Measurements from ENCODE around the gene FLOT1. TPM values are rescaled to one million over a fixed set of nuclear protein-coding genes. Genes with fewer than 3 reads are reported as not detected.

Gene FLOT1
- total and polyA plus RNA-seq, 2 of the 13 experiments (the other 11 are each of a cell fraction or from before 2014, with no cell fraction given) = 82.3 to 130 TPM

- TF ChIP-seq ZNF124 (CRISPR knock-in tag; IDR thresholded peaks at IDR 0.05) (no peak; the same call in 1 of the 2 replicates), GATA4 (IDR thresholded peaks at IDR 0.05; ENCODE audit: borderline replicate concordance, low read depth) (peak; percentile 90; the same call in 1 of the 2 replicates), ZNF513 (CRISPR knock-in tag; conservative IDR thresholded peaks at IDR 0.05) (no peak), ZFP36L2 (CRISPR knock-in tag; IDR thresholded peaks at IDR 0.05) (no peak), ZNF768 (CRISPR knock-in tag; IDR thresholded peaks at IDR 0.05) (peak; percentile 57; the same call in 1 of the 2 replicates), ZSCAN29 (CRISPR knock-in tag; conservative IDR thresholded peaks at IDR 0.05) (peak; percentile 69; the same call in 1 of the 2 replicates), ZNF24 (IDR thresholded peaks at IDR 0.05) (no peak), GTF2F1 (IDR thresholded peaks at IDR 0.05; ENCODE audit: low read length) (peak; percentile 37; the same call in 1 of the 2 replicates), ISL2 (CRISPR knock-in tag; IDR thresholded peaks at IDR 0.05) (peak; percentile 90), ZNF552 (CRISPR knock-in tag; IDR thresholded peaks at IDR 0.05; ENCODE audit: borderline replicate concordance) (no peak), ZSCAN30 (CRISPR knock-in tag; IDR thresholded peaks at IDR 0.05) (peak; percentile 70; the same call in 1 of the 2 replicates), ZBTB8A (CRISPR knock-in tag; IDR thresholded peaks at IDR 0.05; ENCODE audit: borderline replicate concordance, low read depth) (0 out of 2 replicates have a peak, but pooled peaks have one; percentile 18), HNF4A (CRISPR knock-in tag; IDR thresholded peaks at IDR 0.05) (peak; percentile 91), ZNF143 (CRISPR knock-in tag; IDR thresholded peaks at IDR 0.05) (no peak), ZNF333 (CRISPR knock-in tag; IDR thresholded peaks at IDR 0.05; ENCODE audit: borderline replicate concordance) (no peak), NFIB (CRISPR knock-in tag; IDR thresholded peaks at IDR 0.05; ENCODE audit: borderline replicate concordance) (no peak), YEATS4 (CRISPR knock-in tag; IDR thresholded peaks at IDR 0.05; ENCODE audit: borderline replicate concordance) (peak; percentile 24; the same call in 1 of the 2 replicates), ZNF558 (CRISPR knock-in tag; IDR thresholded peaks at IDR 0.05; ENCODE audit: borderline replicate concordance) (peak; percentile 76; the same call in 1 of the 2 replicates), NFIC (IDR thresholded peaks at IDR 0.05; ENCODE audit: low read length) (peak; percentile 85), PHF8 (CRISPR knock-in tag; IDR thresholded peaks at IDR 0.05) (no peak; the same call in 1 of the 2 replicates), HNRNPK (IDR thresholded peaks at IDR 0.05; ENCODE audit: low read depth, low read length, poor library complexity, severe bottlenecking) (no peak), HCFC1 (IDR thresholded peaks at IDR 0.05; ENCODE audit: low read depth, low read length) (peak; percentile 8; the same call in 1 of the 2 replicates), SOX5 (CRISPR knock-in tag; IDR thresholded peaks at IDR 0.05; ENCODE audit: borderline replicate concordance) (peak; percentile 98), ZNF660 (CRISPR knock-in tag; IDR thresholded peaks at IDR 0.05; ENCODE audit: borderline replicate concordance, low read depth) (no peak), ARHGAP35 (CRISPR knock-in tag; IDR thresholded peaks at IDR 0.05; ENCODE audit: borderline replicate concordance) (peak; percentile 82; the same call in 1 of the 2 replicates), RBM39 (IDR thresholded peaks at IDR 0.05; ENCODE audit: low read depth, low read length, poor library complexity, severe bottlenecking) (no peak)
- TF ChIP-seq, protein P1, sequence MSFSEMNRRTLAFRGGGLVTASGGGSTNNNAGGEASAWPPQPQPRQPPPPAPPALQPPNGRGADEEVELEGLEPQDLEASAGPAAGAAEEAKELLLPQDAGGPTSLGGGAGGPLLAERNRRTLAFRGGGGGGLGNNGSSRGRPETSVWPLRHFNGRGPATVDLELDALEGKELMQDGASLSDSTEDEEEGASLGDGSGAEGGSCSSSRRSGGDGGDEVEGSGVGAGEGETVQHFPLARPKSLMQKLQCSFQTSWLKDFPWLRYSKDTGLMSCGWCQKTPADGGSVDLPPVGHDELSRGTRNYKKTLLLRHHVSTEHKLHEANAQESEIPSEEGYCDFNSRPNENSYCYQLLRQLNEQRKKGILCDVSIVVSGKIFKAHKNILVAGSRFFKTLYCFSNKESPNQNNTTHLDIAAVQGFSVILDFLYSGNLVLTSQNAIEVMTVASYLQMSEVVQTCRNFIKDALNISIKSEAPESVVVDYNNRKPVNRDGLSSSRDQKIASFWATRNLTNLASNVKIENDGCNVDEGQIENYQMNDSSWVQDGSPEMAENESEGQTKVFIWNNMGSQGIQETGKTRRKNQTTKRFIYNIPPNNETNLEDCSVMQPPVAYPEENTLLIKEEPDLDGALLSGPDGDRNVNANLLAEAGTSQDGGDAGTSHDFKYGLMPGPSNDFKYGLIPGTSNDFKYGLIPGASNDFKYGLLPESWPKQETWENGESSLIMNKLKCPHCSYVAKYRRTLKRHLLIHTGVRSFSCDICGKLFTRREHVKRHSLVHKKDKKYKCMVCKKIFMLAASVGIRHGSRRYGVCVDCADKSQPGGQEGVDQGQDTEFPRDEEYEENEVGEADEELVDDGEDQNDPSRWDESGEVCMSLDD (CRISPR knock-in tag; IDR thresholded peaks at IDR 0.05; ENCODE audit: borderline replicate concordance) = peak; percentile 92; the same call in 1 of the 2 replicates
Measured at GRCh38 chr6:30763618-30764489, 21.4 kb upstream of the FLOT1 start (continued).
